Lung (tissue), 12 donors: ENCODE data around the gene ETFDH. TPM values are rescaled to one million over a fixed set of nuclear protein-coding genes. Genes with fewer than 3 reads are reported as not detected.
A peak's percentile ranks its signal among the peaks of the same experiment; 100 is the strongest.
"Not testable (repeated sequence)": the region's sequence is repeated elsewhere in the genome, so short reads cannot be mapped to it uniquely, and the experiment has no call there.

Experiments
- ATAC-seq: fragments of 200-7000 bp; cut with Tn5 transposase; one replicate; pipeline ENCODE4 v1.9.1; 2020; ENCODE audit warnings: moderate number of reproducible peaks; ENCODE audit not compliant: insufficient read depth, low FRiP score
- DNase-seq, 3 donors: peaks; one replicate each; pipeline ENCODE4 v3.0.0-alpha.2; 2013 to 2017
- H3K27ac ChIP-seq, 2 donors: one replicate each; pipeline ENCODE4 v1.5.1; 2013; ENCODE audit warnings: mild to moderate bottlenecking in 2 of 2, moderate library complexity in 2 of 2, control low read depth in 1 of 2, inconsistent platforms in 1 of 2, low read depth in 1 of 2, low read length in 1 of 2
- H3K27me3 ChIP-seq, 3 donors: one replicate each; pipeline ENCODE4 v1.5.1; 2013; ENCODE audit warnings: low read length in 2 of 3; ENCODE audit not compliant: control insufficient read depth in 3 of 3, insufficient read depth in 3 of 3
- H3K36me3 ChIP-seq, 4 donors: one replicate each; pipeline ENCODE4 v1.5.1; 2013; ENCODE audit warnings: low read length in 4 of 4, mild to moderate bottlenecking in 1 of 4, moderate library complexity in 1 of 4; ENCODE audit not compliant: control insufficient read depth in 4 of 4, insufficient read depth in 4 of 4
- H3K4me1 ChIP-seq, 5 donors: one replicate each; pipeline ENCODE4 v1.5.1; 2013; ENCODE audit warnings: low read length in 5 of 5, mild to moderate bottlenecking in 2 of 5, moderate library complexity in 1 of 5; ENCODE audit not compliant: control insufficient read depth in 5 of 5, insufficient read depth in 5 of 5
- H3K4me3 ChIP-seq: one replicate; pipeline ENCODE4 v1.5.1; 2013; ENCODE audit warnings: mild to moderate bottlenecking, control low read depth, moderate library complexity
- H3K9ac ChIP-seq, 2 donors: one replicate each; pipeline ENCODE4 v1.5.1; 2013; ENCODE audit warnings: low read length in 2 of 2, control low read depth in 1 of 2; ENCODE audit not compliant: insufficient read depth in 1 of 2
- H3K9me3 ChIP-seq, 4 donors: one replicate each; pipeline ENCODE4 v1.5.1; 2013; ENCODE audit warnings: low read length in 3 of 4, mild to moderate bottlenecking in 1 of 4, moderate library complexity in 1 of 4; ENCODE audit not compliant: control insufficient read depth in 4 of 4, insufficient read depth in 3 of 4
- CTCF ChIP-seq: IDR thresholded peaks from 2 replicates; pipeline ENCODE4 v1.5.1; 2012; ENCODE audit warnings: mild to moderate bottlenecking; ENCODE audit errors: control extremely low read depth, extremely low read depth
- WGBS, 2 donors: extraction: QIAGEN DNeasy Blood & Tissue Kit; methylation state at CpG; one replicate each; pipeline ENCODE4 v1.1.7; 2013; 5-methylcytosine and 5-hydroxymethylcytosine counted together
- polyA plus RNA-seq, 2 donors: library from polyadenylated mRNA; stranded (reverse); fragments of 200-250 nt; gene quantifications; one replicate each; pipeline ENCODE4 v1.2.1, GENCODE V29; 2013
- total RNA-seq, 2 donors: library from RNA; depleted of rRNA in 1 of 2; stranded (reverse); fragments of >200 nt in 1 of 2; gene quantifications; one replicate each; pipeline ENCODE4 v1.2.1, GENCODE V29; 2014 to 2021
- donor health status: control.
- donor health status: control.
- donor health status: Bipolar disorder and iron deficiency.
- donor health status: healthy.
- donor health status: DM: yes; HTN: yes; CAD: no.

Gene ETFDH
- total and polyA plus RNA-seq, 4 donors, result 13.6 to 43.8 (median 16.4) TPM

- Histone ChIP-seq H3K9ac (no peak overlapping the region), H3K27ac (no peak overlapping the region), H3K27me3 (no peaks in the 10 kb centered on the region), H3K9me3 (no peaks in the 10 kb centered on the region), H3K4me3 (no peak overlapping the region), H3K36me3 (no peaks in the 10 kb centered on the region), H3K4me1 (peaks cover 0 to 4% (median 0%) of the 10 kb centered on the region in 5 donors)
- no peak for ATAC-seq
- WGBS, 2 donors, result 64 to 65% methylated on average over 4 of the region's 4 CpGs
- DNase-seq, result no peak
- no peak for TF ChIP-seq CTCF
Measured at GRCh38 chr4:158649111-158649680, 22.9 kb upstream of the ETFDH start.

- H3K9ac ChIP-seq, result peak overlapping the region; percentile 42 to 46
- no peaks in the 10 kb centered on the region for H3K27me3 ChIP-seq
- no peaks in the 10 kb centered on the region for H3K9me3 ChIP-seq
- WGBS, 2 donors, result 11 to 18% methylated on average over 2 of the region's 2 CpGs
- no peak overlapping the region for H3K27ac ChIP-seq
- no peaks in the 10 kb centered on the region for H3K36me3 ChIP-seq
- no peak for ATAC-seq
- no peak overlapping the region for H3K4me3 ChIP-seq
- no peak for TF ChIP-seq CTCF
- peak in 2 of 3 donors; percentile 6 to 11 for DNase-seq
- no peaks in the 10 kb centered on the region for H3K4me1 ChIP-seq
Measured at GRCh38 chr4:158652920-158653319, 19.2 kb upstream of the ETFDH start.

DNA sequence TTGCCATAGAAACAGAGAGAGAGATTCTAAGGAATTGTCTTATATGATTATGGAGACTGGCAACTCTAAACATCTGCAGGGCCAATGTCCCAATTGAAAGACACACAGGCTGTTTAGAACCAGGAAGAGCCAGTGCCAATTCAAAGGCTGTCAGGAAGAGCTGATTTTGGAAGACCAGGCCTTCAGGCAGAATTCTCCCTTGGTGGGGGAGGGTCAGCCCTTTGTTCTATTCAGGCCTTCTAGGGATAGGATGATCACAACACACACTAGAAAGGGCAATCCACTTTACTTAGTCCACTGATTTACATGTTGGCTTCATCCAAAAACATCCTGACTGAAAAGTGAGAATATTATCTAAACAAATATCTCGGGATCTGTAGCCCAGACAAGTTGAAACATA, 15.7 kb upstream of the ETFDH start:
- no peak for TF ChIP-seq CTCF
- no peak overlapping the region for H3K27ac ChIP-seq
- H3K4me3 ChIP-seq, result no peak overlapping the region
- no peaks in the 10 kb centered on the region for H3K4me1 ChIP-seq
- 81 to 88% methylated on average over 1 of the region's 1 CpG for WGBS, 2 donors
- no peaks in the 10 kb centered on the region for H3K9me3 ChIP-seq
- DNase-seq (no peak), ATAC-seq (no peak)
- no peaks in the 10 kb centered on the region for H3K27me3 ChIP-seq
- H3K9ac ChIP-seq, result no peak overlapping the region
- no peaks in the 10 kb centered on the region for H3K36me3 ChIP-seq

GRCh38 chr4:158657291-158657690, 14.8 kb upstream of the ETFDH start:
- TF ChIP-seq CTCF, result no peak
- Histone ChIP-seq H3K9ac (no peak overlapping the region), H3K27me3 (no peaks in the 10 kb centered on the region), H3K9me3 (no peaks in the 10 kb centered on the region), H3K27ac (no peak overlapping the region), H3K36me3 (no peaks in the 10 kb centered on the region), H3K4me3 (no peak overlapping the region), H3K4me1 (no peaks in the 10 kb centered on the region)
- 90 to 93% methylated on average over 11 of the region's 11 CpGs for WGBS, 2 donors
- no peak for DNase-seq
- ATAC-seq, result no peak

DNA sequence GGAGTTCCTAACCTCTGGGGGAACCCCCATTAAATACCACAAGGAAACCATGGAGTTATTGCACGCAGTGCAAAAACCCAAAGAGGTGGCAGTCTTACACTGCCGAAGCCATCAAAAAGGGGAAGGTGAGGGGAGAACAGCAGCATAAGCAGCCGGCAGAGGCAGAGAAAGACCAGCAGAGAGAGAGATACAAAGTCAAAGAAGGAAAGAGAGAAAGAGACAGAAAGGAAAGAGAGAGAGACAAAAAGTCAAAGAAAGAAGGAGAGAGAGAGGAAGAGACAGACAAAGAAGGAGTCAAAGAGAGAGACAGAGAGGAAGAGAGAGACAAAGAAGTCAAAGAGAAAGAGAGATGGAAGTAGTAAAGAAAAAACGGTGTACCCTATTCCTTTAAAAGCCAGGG, 8.8 kb upstream of the ETFDH start:
- ATAC-seq, H3K4me3 ChIP-seq, H3K36me3 ChIP-seq, H3K9ac ChIP-seq, H3K4me1 ChIP-seq, H3K27me3 ChIP-seq, H3K9me3 ChIP-seq, DNase-seq, H3K27ac ChIP-seq: not testable (repeated sequence)
- WGBS, 2 donors, result 26 to 52% methylated on average over 4 of the region's 4 CpGs
